CD14-positive monocyte (primary cell): ENCODE data around the gene C10orf71. TPM values are rescaled to one million over a fixed set of nuclear protein-coding genes. Genes with fewer than 3 reads are reported as not detected.

Experiments used
- DNase-seq, 3 donors: peaks; one replicate each; pipeline ENCODE4 v3.0.0-alpha.2; 2011 to 2022
- H2AFZ ChIP-seq: 2 replicates; pipeline ENCODE4 v1.6.0; 2012; ENCODE audit warnings: mild to moderate bottlenecking, low read depth, low read length, inconsistent platforms; ENCODE audit not compliant: insufficient read depth, poor library complexity, severe bottlenecking
- H3K27ac ChIP-seq, 2 donors: 1 replicate in 1 of 2; 2 replicates in 1 of 2; pipeline ENCODE4 v1.5.1; 2012 to 2013; ENCODE audit warnings: low read length in 2 of 2, control low read depth in 1 of 2, inconsistent platforms in 1 of 2, low read depth in 1 of 2, mild to moderate bottlenecking in 1 of 2
- H3K27me3 ChIP-seq, 2 donors: one replicate each; pipeline versions ENCODE4 v1.6.0 to v1.6.1; 2011 to 2013; ENCODE audit warnings: low read length in 2 of 2; ENCODE audit not compliant: control insufficient read depth in 2 of 2, insufficient read depth in 2 of 2
- H3K36me3 ChIP-seq, 2 donors: replicated peaks in 1 of 2; 1 replicate in 1 of 2; 2 replicates in 1 of 2; pipeline versions ENCODE4 v1.5.1 to v1.6.1; 2012 to 2013; ENCODE audit warnings: low read length in 2 of 2, control low read depth in 1 of 2, inconsistent platforms in 1 of 2, mild to moderate bottlenecking in 1 of 2; ENCODE audit not compliant: insufficient read depth in 2 of 2, control insufficient read depth in 1 of 2
- H3K4me1 ChIP-seq, 2 donors: 1 replicate in 1 of 2; 2 replicates in 1 of 2; pipeline versions ENCODE4 v1.5.1 to v1.6.1; 2012 to 2013; ENCODE audit warnings: low read length in 2 of 2, control low read depth in 1 of 2, inconsistent platforms in 1 of 2, mild to moderate bottlenecking in 1 of 2, moderate library complexity in 1 of 2; ENCODE audit not compliant: insufficient read depth in 2 of 2, control insufficient read depth in 1 of 2
- H3K4me2 ChIP-seq: replicated peaks from 2 replicates; pipeline ENCODE3; 2012; ENCODE audit warnings: low read length, moderate library complexity, mild to moderate bottlenecking; ENCODE audit not compliant: poor library complexity, severe bottlenecking; ENCODE audit errors: extremely low read depth
- H3K4me3 ChIP-seq, 3 experiments: fragments of 200-600 bp in 1 of 3; sonication (generic) in 1 of 3; replicated peaks in 1 of 3; 1 replicate in 2 of 3; 2 replicates in 1 of 3; pipeline ENCODE4 v1.5.1; 2011 to 2013; ENCODE audit warnings: low read length in 3 of 3, mild to moderate bottlenecking in 3 of 3, control low read depth in 2 of 3, low read depth in 2 of 3, inconsistent platforms in 1 of 3, moderate library complexity in 1 of 3
- H3K79me2 ChIP-seq: 2 replicates; pipeline ENCODE4 v1.6.0; 2012; ENCODE audit warnings: mild to moderate bottlenecking, control low read depth, inconsistent platforms, low read length, moderate library complexity; ENCODE audit not compliant: insufficient read depth
- H3K9ac ChIP-seq: 2 replicates; pipeline ENCODE4 v1.6.0; 2017; ENCODE audit warnings: low read length, mild to moderate bottlenecking; ENCODE audit not compliant: insufficient read depth, poor library complexity, severe bottlenecking
- H3K9me3 ChIP-seq, 2 donors: replicated peaks in 1 of 2; 1 replicate in 1 of 2; 2 replicates in 1 of 2; pipeline versions ENCODE4 v1.5.1 to v1.6.1; 2012 to 2013; ENCODE audit warnings: low read length in 2 of 2, control low read depth in 1 of 2; ENCODE audit not compliant: control insufficient read depth in 1 of 2, insufficient read depth in 1 of 2
- H4K20me1 ChIP-seq: 2 replicates; pipeline ENCODE4 v1.6.0; 2012; ENCODE audit warnings: mild to moderate bottlenecking, low read length, control low read depth, moderate library complexity; ENCODE audit not compliant: insufficient read depth
- H3K27ac Mint-ChIP-seq, 7 donors: one replicate each; pipeline ENCODE4 v1.8.0; 2020; ENCODE audit warnings: mild to moderate bottlenecking in 7 of 7, mixed read lengths in 7 of 7, moderate library complexity in 6 of 7, inconsistent platforms in 2 of 7
- H3K27me3 Mint-ChIP-seq, 3 donors: one replicate each; pipeline ENCODE4 v1.8.0; 2021 to 2022; ENCODE audit warnings: low read depth in 3 of 3, mild to moderate bottlenecking in 3 of 3, mixed read lengths in 3 of 3, moderate library complexity in 3 of 3, inconsistent platforms in 1 of 3
- H3K36me3 Mint-ChIP-seq, 2 donors: one replicate each; pipeline ENCODE4 v1.8.0; 2020; ENCODE audit warnings: mixed read lengths in 2 of 2, inconsistent platforms in 1 of 2, mild to moderate bottlenecking in 1 of 2
- H3K4me1 Mint-ChIP-seq: one replicate; pipeline ENCODE4 v1.8.0; 2020; ENCODE audit warnings: mild to moderate bottlenecking, mixed read lengths
- H3K4me3 Mint-ChIP-seq, 2 donors: one replicate each; pipeline ENCODE4 v1.8.0; 2020; ENCODE audit warnings: mild to moderate bottlenecking in 2 of 2, mixed read lengths in 2 of 2, moderate library complexity in 1 of 2
- H3K9me3 Mint-ChIP-seq, 7 donors: one replicate each; pipeline ENCODE4 v1.8.0; 2020 to 2022; ENCODE audit warnings: mixed read lengths in 7 of 7, mild to moderate bottlenecking in 6 of 7, moderate library complexity in 6 of 7, inconsistent platforms in 2 of 7
- CTCF ChIP-seq: fragments of 200-600 bp; IDR thresholded peaks from one replicate; pipeline ENCODE4 v1.8.0; 2022; ENCODE audit warnings: antibody characterized with exemption, mild to moderate bottlenecking
- WGBS: methylation state at CpG from one replicate; pipeline ENCODE4 v1.1.5; 2013; ENCODE audit warnings: missing lambda C conversion rate; ENCODE audit not compliant: insufficient coverage; 5-methylcytosine and 5-hydroxymethylcytosine counted together
- intact Hi-C, 2 donors: fragments of 100-400 bp; cut with micrococcal nuclease; formaldehyde crosslinking; loops; one replicate each; pipeline versions ENCODE4 v1.15.0 to v1.15.1; 2023
- polyA plus RNA-seq, 3 donors: library from polyadenylated mRNA; depleted of rRNA in 1 of 3; unstranded in 2 of 3; stranded (reverse) in 1 of 3; fragments of 300-500 nt in 2 of 3; fragments of >200 nt in 1 of 3; fragmentation: Illumina TruSeq in 2 of 3; gene quantifications; 1 replicate in 2 of 3; 2 replicates in 1 of 3; pipeline ENCODE4 v1.2.3, GENCODE V29; 2012 to 2021

C10orf71 gene
- polyA plus RNA-seq, 3 donors = not detected

- no peak overlapping the region for H3K9ac ChIP-seq
- H3K27ac ChIP-seq = no peak overlapping the region
- TF ChIP-seq CTCF = no peak
- no peak overlapping the region for H3K4me3 ChIP-seq
- no peaks in the 10 kb centered on the region for H4K20me1 ChIP-seq
- H3K4me2 ChIP-seq = no peak overlapping the region
- no peak overlapping the region for H2AFZ ChIP-seq
- intact Hi-C loops = no loop called here
- Mint-ChIP-seq H3K4me1 (peaks cover 43% of the 10 kb centered on the region), H3K4me3 (no peak overlapping the region), H3K27me3 (peaks cover 1 to 5% (median 5%) of the 10 kb centered on the region in 3 donors), H3K36me3 (peaks cover 0 to 4% of the 10 kb centered on the region in 2 donors), H3K27ac (peak overlapping the region in 6 of 7 donors; percentile 8 to 96 (median 83)), H3K9me3 (peaks cover 3 to 10% (median 6%) of the 10 kb centered on the region in 7 donors)
- H3K9me3 ChIP-seq = no peaks in the 10 kb centered on the region
- H3K27me3 ChIP-seq = no peaks in the 10 kb centered on the region
- 58% methylated on average over 4 of the region's 4 CpGs for WGBS
- H3K36me3 ChIP-seq = no peaks in the 10 kb centered on the region
- H3K79me2 ChIP-seq = no peaks in the 10 kb centered on the region
- DNase-seq = no peak
- H3K4me1 ChIP-seq = peaks cover 53 to 54% of the 10 kb centered on the region in 2 donors
These were observed 12.3 kb upstream of the C10orf71 start for GRCh38 chr10:49286686-49287085.

DNA sequence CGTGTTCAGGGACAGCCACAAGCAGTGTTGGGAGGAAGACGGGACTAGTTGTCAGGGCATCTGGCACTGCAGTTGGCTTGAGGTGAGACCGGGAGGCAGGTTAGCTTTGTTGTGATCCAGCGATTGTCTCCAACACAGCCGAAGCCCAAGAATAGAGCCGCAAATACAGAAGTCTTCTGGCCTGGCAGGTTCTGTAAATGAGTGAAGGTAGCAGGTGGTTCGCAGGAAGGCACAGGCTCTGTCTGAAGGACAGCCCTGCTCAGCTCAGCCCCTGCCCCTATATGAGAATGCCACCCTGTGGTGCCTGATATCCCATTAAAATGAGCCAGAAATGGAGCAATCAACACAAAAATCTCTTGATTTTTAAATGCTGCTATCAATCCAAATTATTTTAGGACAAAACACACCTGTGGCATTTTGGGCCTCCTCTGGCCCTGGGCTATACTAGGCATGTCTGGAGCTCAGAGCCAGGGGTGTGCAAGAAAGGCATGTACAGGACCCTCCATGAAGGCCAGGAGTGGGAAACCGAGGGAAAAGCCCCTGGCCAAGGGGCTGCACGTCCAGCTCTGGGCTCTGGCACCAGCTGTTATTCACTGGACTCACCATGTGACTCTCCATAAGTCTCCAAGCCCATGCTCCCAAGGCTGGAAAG is 11.2 kb upstream of the C10orf71 start:
- H3K36me3 Mint-ChIP-seq = peaks cover 0 to 2% of the 10 kb centered on the region in 2 donors
- Histone ChIP-seq H4K20me1 (no peaks in the 10 kb centered on the region), H2AFZ (no peak overlapping the region), H3K27me3 (no peaks in the 10 kb centered on the region), H3K9ac (no peak overlapping the region), H3K27ac (no peak overlapping the region), H3K36me3 (no peaks in the 10 kb centered on the region), H3K4me2 (no peak overlapping the region), H3K9me3 (no peaks in the 10 kb centered on the region), H3K4me3 (no peak overlapping the region), H3K4me1 (peaks cover 45 to 46% of the 10 kb centered on the region in 2 donors), H3K79me2 (no peaks in the 10 kb centered on the region)
- peaks cover 36% of the 10 kb centered on the region for H3K4me1 Mint-ChIP-seq
- no peak for TF ChIP-seq CTCF
- intact Hi-C loops = no loop called here
- no peak overlapping the region for H3K27ac Mint-ChIP-seq
- DNase-seq = no peak
- peaks cover 2 to 5% (median 5%) of the 10 kb centered on the region in 3 donors for H3K27me3 Mint-ChIP-seq
- WGBS = 91% methylated on average over 4 of the region's 9 CpGs
- peak overlapping the region in 1 of 2 donors; percentile 15 for H3K4me3 Mint-ChIP-seq
- H3K9me3 Mint-ChIP-seq = peaks cover 3 to 10% (median 6%) of the 10 kb centered on the region in 7 donors
